ENCODE data around the gene SLAMF7.

- TF ChIP-seq EP300 (IDR thresholded peaks at IDR 0.05; ENCODE audit: borderline replicate concordance in 1 of 2, low read depth in 2 of 2, low read length in 2 of 2): no peak
- TF ChIP-seq JUN (IDR thresholded peaks at IDR 0.05; ENCODE audit: low read depth, low read length): no peak
- TF ChIP-seq POLR2A (IDR thresholded peaks at IDR 0.05; ENCODE audit: control extremely low read depth in 1 of 2, low read depth in 2 of 2, low read length in 2 of 2): no peak
- no peak for TF ChIP-seq POLR2AphosphoS5 (IDR thresholded peaks at IDR 0.05; ENCODE audit: low read depth, low read length)
These were observed 60.6 kb downstream of the SLAMF7 start for GRCh38 chr1:160799641-160800040.

Data from H1 (cell line).